SK-N-SH treated with all-trans-retinoic acid at 6 μM for 48 hours (cell line): ENCODE results near the gene CHODL.

Source experiments
- ARNTL ChIP-seq: fragments of 450-650 bp; formaldehyde crosslinking; IDR thresholded peaks from 2 replicates; pipeline ENCODE4 v1.5.0; 2020; ENCODE audit warnings: low read depth, mild to moderate bottlenecking, moderate library complexity, borderline replicate concordance
- PATZ1 ChIP-seq: fragments of 250-450 bp; sonication (Bioruptor Pico); IDR thresholded peaks from 2 replicates; pipeline ENCODE4 v1.8.0; 2020; ENCODE audit warnings: mild to moderate bottlenecking, moderate library complexity, borderline replicate concordance
- RARB ChIP-seq: fragments of 250-450 bp; sonication (Bioruptor Pico); IDR thresholded peaks from 2 replicates; pipeline ENCODE4 v1.8.0; 2021; ENCODE audit warnings: mild to moderate bottlenecking, moderate library complexity
- ZFP30 ChIP-seq: fragments of 450-650 bp; formaldehyde crosslinking; IDR thresholded peaks from 2 replicates; pipeline ENCODE4 v1.5.0; 2022; ENCODE audit warnings: mild to moderate bottlenecking, moderate library complexity
- ZNF70 ChIP-seq: fragments of 450-650 bp; formaldehyde crosslinking; IDR thresholded peaks from 2 replicates; pipeline ENCODE4 v1.5.0; 2020; ENCODE audit warnings: mild to moderate bottlenecking, moderate library complexity

DNA sequence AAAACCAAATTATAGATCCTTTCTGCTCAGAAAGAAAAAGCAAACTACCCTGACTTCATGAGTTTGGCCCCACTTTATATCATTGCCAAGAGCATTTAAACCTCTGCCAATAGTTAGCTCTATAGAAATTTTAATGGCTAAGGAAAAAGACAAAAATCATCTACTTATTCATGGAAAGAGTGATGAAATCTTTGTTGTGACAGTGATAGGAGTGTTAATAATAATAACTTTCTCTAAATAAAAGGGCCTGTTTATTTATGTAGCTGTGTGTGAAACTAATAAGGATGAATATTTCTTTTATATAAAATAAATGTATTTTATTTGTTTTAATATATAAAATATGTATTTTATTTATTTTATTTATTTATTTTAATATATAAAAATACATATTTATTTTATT lies 6.4 kb downstream of the CHODL start:
- TF ChIP-seq RARB: no peak
- TF ChIP-seq ARNTL (CRISPR knock-in tag): no peak
- TF ChIP-seq ZFP30 (CRISPR knock-in tag): no peak
- TF ChIP-seq ZNF70 (CRISPR knock-in tag): no peak
- no peak for TF ChIP-seq PATZ1
